HG03097 (cell line): ENCODE measurements around the gene TMEM127.
A peak's percentile ranks its signal among the peaks of the same experiment; 100 is the strongest.
"Not testable (repeated sequence)": the region's sequence is repeated elsewhere in the genome, so short reads cannot be mapped to it uniquely, and the experiment has no call there.

Source experiments
- ATAC-seq: cut with Tn5 transposase; IDR thresholded peaks from one replicate; pipeline ENCODE4 v1.9.1; 2021; ENCODE audit not compliant: unreplicated experiment, low FRiP score

Gene TMEM127

DNA sequence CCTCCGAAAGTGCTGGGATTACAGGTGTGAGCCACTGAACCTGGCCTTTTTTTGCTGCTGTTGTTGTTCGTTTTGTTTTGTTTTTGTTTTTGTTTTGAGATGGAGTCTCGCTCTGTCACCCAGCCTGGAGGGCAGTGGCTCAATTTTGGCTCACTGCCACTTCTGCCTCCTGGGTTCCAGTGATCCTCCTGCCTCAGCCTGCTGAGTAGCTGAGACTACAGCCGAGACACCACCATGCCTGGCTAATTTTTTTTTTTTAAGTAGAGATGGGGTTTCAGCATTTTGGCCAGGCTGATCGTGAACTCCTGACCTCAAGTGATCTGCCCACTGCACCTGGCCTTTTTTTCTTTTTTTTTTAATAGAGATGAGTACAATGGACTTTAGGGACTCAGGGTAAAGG lies 22.0 kb downstream of the TMEM127 start:
- no peak for ATAC-seq

DNA sequence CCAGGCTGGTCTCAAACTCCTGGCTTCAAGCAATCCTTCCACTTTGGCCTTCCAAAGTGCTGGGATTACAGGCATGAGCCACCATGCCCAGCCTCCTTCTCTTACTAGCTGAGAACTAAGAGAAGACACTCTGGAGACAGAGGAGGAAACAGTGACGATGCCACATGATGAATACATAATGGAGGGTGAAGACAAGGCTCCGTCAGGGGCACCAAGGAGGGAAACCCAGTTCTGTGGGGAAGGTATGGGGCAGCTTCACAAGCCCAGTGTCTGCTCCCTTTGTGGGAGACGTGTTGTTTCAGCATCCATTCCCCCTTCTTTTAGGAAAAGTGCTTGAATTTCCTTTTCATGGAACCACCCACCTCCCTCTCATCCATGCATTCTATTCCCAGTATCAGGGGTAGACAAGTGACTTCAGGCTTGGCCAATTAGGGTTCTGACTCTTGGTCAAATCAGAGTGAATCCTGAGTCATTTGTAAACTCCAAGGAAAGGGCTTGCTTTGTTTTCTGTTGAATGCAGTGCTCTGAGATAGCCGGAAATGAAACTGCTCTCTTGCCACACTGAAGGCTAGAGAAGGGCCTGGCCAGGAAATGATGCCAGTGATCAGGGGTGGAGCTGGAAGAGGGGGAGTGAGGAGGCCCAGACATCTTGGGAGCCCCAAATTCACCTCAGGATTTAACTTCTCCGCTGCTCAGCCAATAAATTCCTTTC lies 23.7 kb downstream of the TMEM127 start:
- ATAC-seq, result peak; percentile 70

DNA sequence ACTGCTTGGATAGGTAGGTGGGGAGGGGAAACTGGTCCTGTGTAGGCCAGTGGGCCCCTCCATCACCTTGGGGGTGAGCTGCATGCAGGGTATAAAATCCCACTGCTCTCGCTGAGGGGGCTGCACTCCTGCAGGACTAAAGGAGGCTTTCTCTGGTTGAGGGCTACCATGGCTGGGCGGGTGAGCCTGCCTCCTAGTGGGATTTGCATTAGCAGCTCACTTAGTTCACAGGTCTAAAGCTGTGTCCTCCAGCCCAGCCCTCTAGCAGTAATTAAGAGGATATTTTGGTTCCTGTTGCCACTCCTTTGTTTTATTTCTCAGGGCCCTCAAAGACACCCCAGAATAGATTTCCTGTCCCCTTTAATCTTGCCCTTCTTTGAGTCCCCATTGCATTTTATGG lies 24.6 kb downstream of the TMEM127 start:
- no peak for ATAC-seq

DNA sequence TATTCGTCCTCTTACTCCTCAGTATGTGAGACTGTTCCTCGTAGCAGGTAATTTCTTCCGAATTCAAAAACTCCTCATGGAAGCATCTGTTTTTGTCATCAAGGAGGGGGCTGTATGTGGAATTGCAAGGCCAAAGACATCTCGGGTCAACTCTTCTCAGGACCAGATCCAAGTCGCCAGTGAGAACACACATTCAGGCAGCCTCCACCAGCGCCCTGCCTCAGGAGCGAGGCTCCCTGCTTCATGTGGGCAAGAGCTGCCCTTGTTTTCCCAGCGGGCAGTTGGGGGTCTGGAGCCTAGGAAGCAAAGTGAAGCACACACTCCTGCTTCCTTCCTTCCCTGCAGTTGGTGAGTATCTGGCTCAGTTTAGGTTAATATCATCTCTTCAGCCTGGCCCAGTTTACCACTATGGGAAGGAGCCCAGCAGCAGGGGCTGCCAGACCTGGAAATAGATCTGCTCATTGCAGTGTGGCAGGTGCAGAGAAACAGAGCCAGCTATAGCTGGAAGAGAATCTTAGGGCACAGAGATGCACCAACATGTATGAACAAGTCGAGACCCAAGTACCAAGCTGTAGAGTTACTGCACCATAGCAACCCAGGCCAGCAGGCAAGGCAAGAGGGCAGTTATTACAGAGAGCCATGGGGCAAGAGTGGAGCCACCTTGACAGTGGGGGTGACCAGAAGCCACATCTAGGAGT lies 25.3 kb downstream of the TMEM127 start:
- ATAC-seq, result no peak

DNA sequence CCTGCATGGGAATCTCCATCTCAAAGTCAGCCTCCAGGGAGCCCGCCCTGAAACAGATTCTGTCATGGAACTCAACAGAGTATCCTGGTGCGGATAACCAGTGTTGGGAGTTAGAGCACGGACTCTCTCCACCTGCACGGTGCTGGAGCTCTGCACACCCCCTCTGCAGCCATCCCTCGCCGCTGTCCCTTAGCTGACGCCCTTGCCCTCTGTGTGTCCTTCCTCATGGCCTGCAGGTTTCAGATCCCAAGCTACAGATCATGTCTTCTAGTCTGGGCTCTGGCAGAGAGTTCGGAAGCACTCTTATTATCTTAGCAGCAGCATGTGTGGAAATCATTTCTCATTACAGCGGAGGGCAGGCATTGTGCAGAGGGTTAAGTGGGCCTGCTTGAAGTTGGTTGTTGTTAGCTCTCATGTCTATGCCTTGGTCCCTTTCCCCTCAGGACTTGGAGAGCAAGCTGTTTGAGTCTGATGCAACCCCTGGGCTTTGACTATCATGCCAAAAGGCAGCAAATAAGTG lies 26.0 kb downstream of the TMEM127 start:
- no peak for ATAC-seq

DNA sequence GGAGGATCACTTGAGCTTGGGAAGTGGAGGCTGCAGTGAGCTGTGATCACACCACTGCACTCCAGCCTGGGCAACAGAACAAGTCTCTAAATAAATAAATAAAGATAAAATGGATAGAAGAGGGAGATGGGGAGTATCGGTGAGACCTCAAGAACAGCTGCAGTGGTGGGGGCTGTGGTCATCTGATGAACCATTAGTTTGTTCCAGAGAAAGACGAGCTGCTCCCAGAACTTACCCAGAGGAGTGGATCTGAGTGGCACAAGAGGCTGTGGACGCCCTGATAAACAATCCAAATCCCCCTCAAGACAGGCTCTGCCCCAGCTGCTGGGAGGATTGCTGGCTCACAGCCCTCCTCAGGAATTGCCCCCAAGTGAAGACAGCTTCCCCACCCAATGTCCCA lies 26.7 kb downstream of the TMEM127 start:
- no peak for ATAC-seq

DNA sequence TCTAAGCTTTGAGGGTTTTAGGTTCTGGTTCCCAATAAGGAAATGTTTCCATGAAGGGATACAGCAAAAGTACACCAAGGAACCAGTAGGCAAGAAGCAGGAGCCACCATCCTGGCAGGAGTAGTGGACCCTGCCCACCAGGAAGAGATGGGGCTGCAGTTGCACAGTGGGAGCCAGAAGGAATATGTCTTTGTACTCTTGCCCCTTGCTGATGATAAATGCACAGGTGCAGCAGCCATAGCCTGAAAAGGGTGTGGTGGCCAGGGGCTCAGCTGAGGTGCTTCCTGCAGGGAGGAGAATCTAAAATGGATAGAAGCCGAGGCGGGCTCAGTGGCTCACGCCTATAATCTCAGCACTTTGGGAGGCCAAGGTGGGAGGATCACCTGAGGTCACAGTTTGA lies 27.5 kb downstream of the TMEM127 start:
- no peak for ATAC-seq

DNA sequence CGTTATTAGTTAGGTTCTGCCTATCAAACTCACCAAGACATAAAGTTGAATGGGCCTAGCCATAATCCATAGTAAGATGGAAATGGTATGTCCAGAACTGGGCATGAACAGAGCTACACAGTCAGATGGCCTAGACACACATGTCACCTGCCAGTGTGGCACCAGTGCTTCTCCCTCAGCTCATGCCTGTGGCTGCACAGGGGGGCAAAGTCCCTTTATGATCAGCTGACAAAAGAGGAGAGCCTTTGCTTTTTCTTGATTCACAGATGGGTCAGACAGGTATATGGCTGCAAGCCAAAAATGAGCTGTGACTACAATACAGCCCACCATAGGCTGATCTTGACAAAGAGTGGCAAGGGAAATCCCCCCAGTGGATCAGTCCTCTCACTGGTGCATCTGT lies 28.9 kb downstream of the TMEM127 start:
- ATAC-seq, result no peak

DNA sequence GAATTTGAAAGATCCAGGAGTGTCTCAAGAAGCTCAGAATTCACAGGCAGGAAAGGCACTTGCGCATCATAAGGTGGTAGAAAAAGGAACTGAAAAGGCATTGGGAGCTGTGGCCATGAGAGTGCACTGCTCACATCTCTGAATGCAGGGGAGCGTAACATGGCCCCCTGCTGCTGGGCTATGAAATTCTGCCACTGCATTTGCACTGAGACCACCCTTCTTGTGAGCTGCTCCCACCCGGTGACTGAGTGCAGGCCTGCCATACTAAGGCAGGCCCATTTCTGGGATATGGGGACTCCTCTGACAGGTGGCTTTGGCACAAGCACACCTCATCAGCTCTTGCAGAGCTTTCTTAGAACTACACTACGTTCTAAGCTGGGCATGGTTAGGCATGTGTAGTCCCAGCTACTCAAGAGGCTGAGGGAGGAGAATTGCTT lies 31.9 kb downstream of the TMEM127 start:
- ATAC-seq, result peak; percentile 72

DNA sequence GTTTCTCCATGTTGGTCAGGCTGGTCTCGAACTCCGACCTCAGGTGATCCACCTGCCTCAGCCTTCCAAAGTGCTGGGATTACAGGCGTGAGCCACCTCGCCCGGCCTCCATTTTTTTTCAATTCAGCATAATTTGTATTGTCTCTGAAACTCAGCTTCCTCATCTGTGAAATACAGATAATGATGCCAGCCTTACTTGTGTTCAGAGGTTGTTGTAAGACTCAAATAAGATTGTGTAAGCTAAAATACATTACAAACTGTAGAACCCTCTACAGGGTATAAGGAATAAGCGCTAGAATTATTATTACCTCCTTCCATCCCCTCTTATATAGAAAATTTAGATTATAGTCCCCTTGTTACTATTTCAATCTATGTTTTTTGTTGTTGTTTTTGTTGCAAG lies 32.4 kb downstream of the TMEM127 start:
- ATAC-seq, result no peak

DNA sequence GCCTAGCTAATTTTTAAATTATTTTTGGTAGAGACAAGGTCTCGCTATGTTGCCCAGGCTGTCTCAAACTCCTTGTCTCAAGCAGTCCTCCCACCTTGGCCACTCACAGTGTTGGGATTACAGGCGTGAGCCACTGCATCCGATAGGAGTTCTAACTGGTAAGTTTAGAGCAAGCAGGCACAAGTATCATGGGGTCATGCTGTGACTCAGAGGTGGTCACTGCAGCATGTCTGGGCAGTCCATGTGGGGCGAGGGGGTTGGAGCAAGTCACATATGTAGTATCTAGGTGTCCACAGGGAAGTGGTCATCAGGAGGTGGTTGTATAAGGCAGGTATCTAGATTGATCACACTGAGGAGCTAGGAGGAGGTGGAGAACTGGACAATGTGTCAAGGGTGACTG lies 34.5 kb downstream of the TMEM127 start:
- no peak for ATAC-seq

DNA sequence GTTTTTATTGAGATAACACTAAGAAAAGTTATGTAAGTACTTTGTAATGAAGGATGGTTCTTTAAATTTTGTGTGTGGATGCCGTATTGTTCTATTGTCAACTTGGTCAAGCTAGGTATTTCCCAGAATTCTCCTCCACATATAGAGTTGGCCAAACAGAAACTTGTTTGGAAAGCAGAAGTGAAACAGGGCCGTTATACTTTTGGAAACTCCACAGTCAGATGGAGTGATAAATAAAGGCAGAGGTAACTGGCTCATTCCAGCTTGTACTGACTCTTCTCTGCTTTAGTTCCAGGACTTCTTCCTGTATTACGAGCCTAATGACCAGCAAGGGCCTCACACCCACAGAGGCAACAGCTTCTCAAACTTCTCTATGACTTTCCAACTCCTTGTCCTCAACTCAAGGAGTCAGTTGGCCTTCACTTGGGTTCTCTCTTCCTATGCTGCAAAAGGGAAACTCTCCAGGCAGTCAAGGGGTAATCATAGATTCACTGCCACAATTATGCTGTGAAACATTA lies 40.7 kb downstream of the TMEM127 start:
- peak; percentile 80 for ATAC-seq

DNA sequence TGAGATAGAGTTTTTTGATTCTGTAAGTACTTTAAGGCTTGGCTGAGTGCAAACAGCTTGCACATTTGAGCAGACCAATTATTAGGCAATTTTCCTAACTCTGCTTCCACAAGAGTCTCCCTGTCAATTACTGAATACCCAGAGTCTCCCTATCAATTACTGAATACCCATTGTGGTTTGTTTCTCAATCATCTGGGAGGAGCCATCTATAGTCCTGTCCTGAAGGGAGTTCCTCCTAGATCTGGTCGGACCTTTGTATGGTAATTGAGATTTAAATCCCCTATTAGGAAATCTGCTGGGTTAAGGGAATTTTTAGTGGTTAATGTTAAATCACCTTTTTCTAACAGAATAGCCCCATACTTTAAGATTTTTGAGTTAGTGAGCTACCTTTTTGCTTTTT lies 44.7 kb downstream of the TMEM127 start:
- not testable (repeated sequence) for ATAC-seq

DNA sequence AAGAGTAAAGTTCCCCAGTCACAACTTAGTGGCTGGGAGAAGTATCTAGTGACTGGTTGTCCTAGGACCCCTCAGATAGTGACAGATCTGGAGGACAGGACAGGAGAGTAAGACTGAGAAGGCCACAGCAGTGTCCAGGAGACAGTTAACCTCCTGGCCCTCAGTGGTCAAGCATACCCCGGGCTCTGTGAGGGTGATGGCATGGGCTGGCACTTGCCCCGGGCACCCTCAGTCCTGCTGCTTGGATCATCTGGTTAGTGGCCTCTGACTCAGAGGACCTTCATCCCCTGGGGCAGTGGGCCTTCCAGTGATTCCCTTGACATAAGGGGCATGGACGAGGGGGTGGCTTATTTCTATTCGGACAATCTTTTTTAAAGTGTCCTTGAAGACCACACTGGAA lies 45.8 kb downstream of the TMEM127 start:
- not testable (repeated sequence) for ATAC-seq

DNA sequence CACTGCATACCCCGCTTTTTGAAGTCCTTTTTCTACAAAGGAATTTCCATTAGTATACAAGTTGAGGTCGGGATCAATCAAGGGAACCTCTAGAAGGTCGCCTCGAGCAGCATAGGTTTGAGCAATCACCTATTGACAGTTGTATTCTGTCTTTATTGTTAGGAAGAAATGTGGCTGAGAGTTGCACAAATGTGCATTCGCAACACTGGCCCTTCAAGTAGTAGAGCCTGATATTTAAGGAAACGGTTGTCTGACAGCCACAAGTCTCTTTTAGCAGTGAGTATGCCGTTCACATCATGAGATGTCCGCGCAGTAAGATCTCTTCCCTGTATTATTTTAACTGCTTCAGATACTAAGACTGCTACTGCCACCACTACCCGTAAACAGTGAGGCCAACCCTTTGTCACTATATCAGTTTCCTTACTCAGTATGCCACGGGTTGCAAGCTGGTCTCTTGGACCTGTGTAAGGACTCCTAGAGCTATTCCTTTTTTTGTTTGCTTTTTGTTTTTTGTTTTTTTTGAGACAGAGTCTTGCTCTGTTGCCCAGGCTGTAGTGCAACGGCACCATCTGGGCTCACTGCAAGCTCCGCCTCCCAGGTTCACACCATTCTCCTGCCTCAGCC lies 47.2 kb downstream of the TMEM127 start:
- no peak for ATAC-seq

DNA sequence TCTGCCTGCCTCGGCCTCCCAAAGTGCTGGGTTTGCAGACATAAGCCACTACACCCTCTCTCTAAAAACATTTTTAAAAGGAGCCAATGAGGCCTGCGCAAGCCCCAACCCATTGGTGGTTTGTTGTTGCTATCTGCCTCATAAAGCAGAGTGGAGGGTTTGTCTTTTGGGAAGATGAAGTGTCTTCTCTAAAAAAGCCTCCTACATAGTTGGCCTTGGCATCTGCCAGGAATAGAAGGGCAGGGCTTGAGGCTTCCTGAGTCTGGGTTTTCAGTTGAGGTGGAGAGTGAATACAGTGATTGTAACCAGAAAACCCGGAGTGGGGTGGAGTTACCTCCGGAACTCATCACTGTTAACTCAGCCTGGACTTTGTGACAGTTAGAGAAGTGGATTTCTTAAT lies 51.2 kb downstream of the TMEM127 start:
- no peak for ATAC-seq

DNA sequence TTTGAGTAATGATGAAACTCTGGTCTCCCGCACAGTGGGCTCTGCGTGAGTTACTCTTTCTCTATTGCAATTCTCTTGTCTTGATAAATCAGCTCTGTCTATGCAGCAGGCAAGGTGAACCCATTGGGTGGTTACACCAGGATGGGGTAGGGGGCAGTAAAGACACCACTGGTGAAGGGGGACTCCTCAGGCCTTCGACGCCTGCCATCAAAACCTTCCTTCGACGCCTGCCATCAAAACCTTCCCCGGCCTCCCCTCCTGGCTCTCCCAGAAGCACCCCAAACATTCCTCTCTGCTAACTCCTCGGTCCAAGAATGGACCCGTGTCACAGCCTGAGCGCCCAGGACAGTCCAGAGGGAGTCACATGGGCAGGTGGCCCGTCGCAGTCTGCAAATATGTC lies 52.4 kb downstream of the TMEM127 start:
- ATAC-seq, result no peak

DNA sequence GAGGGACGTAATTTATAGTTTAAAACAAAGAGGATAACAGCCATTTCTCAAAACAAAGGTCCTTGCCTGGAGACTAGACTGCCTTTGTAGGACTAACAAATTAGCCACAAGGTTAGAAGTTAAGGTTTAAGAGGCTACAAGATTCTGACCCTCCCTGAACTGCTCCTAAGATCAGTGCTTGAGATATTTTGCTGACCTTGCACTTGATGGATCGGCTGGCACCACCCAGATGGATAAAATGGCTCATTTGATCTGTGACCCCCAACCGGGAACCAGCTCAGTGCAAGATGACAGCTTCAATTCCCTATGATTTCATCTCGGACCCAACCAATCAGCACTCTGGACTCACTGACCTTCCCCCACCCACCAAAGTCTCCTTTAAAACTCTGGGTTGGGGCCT lies 53.5 kb downstream of the TMEM127 start:
- ATAC-seq, result no peak

DNA sequence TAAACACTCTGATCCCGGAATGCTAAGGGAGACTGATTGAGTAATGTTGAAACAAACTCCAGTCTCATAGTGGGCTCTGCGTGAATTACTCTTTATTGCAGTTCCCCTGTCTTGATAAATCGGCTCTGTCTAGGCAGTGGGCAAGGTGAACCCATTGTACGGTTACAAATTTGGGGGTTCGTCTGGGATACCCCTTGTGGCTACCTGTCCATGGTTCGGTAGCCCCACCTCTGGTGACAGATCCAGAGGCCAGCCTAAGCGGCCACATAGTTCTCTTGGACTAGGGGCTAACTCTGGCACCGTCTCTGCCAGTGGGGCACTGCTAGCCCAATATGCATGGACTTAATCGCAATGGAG lies 56.1 kb downstream of the TMEM127 start:
- no peak for ATAC-seq

DNA sequence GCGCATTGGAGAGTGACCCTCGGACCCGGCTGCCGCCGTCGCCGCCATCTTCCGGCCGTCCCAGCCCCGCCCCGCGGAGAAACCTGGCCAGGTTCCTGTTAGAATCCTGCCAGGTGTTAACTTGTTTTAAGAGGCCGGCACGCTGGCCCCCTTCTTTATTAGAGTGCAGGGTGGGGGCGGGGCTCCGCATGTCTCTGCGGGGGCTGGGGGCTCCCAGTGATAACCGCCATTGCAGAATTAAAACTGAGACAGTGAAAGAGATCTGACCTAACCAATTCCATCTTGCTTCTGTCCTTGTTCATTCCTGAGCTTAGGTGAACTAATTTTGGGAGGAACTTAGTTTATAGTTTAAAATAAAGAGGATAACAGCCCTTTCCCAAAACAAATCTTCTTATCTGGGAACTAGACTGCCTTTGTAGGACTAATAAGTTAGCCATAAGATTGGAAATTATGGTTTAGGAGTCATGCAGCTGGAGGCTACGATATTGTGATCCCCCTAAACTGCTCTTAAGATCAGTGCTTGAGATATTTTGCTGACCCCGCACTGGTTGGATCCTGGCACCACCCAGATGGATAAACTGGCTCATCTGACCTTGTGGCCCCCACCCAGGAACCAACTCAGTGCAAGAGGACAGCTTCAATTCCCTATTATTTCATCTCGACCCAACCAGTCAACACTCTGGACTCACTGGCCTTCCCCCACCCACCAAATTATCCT lies 56.6 kb downstream of the TMEM127 start:
- ATAC-seq, result no peak
